Mesothelial cell of epicardium (in vitro differentiated cells): ENCODE results near the gene MYO18A. TPM values are rescaled to one million over a fixed set of nuclear protein-coding genes. Genes with fewer than 3 reads are reported as not detected.
A peak's percentile ranks its signal among the peaks of the same experiment; 100 is the strongest.

Experiments
- DNase-seq, 2 experiments: peaks; one replicate each; pipeline ENCODE4 v3.0.0; 2021; ENCODE audit warnings: low spot score in 2 of 2; ENCODE audit not compliant: unreplicated experiment in 2 of 2
- H3K27ac Mint-ChIP-seq: 2 replicates; pipeline ENCODE4 v1.8.0; 2021; ENCODE audit warnings: mixed read lengths
- H3K27me3 Mint-ChIP-seq: 2 replicates; pipeline ENCODE4 v1.8.0; 2021; ENCODE audit warnings: low read depth, mixed read lengths
- H3K36me3 Mint-ChIP-seq: 2 replicates; pipeline ENCODE4 v1.8.0; 2021; ENCODE audit warnings: mixed read lengths
- H3K4me1 Mint-ChIP-seq: 2 replicates; pipeline ENCODE4 v1.8.0; 2021; ENCODE audit warnings: mixed read lengths
- H3K4me3 Mint-ChIP-seq: 2 replicates; pipeline ENCODE4 v1.8.0; 2021; ENCODE audit warnings: mild to moderate bottlenecking, moderate library complexity, mixed read lengths
- H3K9me3 Mint-ChIP-seq: 2 replicates; pipeline ENCODE4 v1.8.0; 2021; ENCODE audit warnings: mixed read lengths
- total RNA-seq: library from RNA; stranded (reverse); gene quantifications from 3 replicates; pipeline ENCODE4 v1.2.1, GENCODE V29; 2021
- TF ChIP-seq, protein P1 (sequence below): fragments of 200-600 bp; sonication (generic); IDR thresholded peaks from one replicate; pipeline ENCODE4 v1.5.0; 2021; ENCODE audit warnings: antibody characterized with exemption; ENCODE audit not compliant: unreplicated experiment

Gene MYO18A
- total RNA-seq, 1 donor from 2014 or later, result 58.4 TPM

DNA sequence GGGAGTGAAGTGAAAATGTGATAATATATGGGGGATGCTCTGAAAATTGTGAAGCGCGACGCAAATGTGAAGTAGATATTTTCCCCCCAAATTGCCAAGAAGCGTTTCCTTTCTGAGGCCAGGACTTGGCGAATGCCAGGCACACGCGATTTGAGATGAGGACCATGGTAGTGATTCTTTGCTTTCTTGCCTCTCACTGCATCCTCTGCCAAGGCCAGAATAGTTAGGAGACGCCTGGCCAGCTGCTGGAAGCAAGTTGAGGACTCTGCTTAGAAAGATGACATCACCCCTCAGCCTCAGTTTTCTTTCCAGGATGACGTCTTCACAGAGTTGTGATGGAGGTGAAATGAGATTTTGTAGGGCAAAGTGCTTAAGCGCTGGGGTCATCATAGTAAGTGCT is 111.4 kb downstream of the MYO18A start:
- no peak for DNase-seq
- H3K4me1 Mint-ChIP-seq, result no peaks in the 10 kb centered on the region
- no peaks in the 10 kb centered on the region for H3K9me3 Mint-ChIP-seq
- TF ChIP-seq, protein P1, sequence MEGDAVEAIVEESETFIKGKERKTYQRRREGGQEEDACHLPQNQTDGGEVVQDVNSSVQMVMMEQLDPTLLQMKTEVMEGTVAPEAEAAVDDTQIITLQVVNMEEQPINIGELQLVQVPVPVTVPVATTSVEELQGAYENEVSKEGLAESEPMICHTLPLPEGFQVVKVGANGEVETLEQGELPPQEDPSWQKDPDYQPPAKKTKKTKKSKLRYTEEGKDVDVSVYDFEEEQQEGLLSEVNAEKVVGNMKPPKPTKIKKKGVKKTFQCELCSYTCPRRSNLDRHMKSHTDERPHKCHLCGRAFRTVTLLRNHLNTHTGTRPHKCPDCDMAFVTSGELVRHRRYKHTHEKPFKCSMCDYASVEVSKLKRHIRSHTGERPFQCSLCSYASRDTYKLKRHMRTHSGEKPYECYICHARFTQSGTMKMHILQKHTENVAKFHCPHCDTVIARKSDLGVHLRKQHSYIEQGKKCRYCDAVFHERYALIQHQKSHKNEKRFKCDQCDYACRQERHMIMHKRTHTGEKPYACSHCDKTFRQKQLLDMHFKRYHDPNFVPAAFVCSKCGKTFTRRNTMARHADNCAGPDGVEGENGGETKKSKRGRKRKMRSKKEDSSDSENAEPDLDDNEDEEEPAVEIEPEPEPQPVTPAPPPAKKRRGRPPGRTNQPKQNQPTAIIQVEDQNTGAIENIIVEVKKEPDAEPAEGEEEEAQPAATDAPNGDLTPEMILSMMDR, result no peak
- H3K36me3 Mint-ChIP-seq, result no peaks in the 10 kb centered on the region
- H3K27me3 Mint-ChIP-seq, result peaks cover 27% of the 10 kb centered on the region
- H3K27ac Mint-ChIP-seq, result no peak overlapping the region
- no peak overlapping the region for H3K4me3 Mint-ChIP-seq

DNA sequence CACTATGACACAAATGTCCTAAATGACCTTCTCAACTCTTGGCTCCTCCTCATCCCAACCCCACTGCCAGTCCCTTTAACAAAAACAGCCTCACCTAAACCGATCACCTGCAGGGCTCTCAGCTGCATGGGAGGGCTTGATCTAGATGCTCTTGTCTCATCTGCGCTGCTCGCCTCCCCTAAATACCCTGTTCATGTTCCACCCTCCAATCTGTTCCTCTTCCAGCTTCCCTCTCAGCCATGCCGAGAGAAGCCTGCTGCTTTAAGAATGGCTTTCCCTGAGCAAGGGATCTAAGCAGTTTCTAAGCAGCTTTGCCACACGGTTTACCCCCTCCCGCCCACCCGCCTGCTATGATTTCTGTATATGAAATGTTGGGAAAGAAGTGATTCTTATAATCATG is 113.6 kb downstream of the MYO18A start:
- Mint-ChIP-seq H3K27ac (no peak overlapping the region), H3K36me3 (no peaks in the 10 kb centered on the region), H3K4me3 (no peak overlapping the region), H3K27me3 (peaks cover 31% of the 10 kb centered on the region), H3K9me3 (no peaks in the 10 kb centered on the region), H3K4me1 (no peaks in the 10 kb centered on the region)
- DNase-seq, result no peak
- TF ChIP-seq, protein P1, result no peak

DNA sequence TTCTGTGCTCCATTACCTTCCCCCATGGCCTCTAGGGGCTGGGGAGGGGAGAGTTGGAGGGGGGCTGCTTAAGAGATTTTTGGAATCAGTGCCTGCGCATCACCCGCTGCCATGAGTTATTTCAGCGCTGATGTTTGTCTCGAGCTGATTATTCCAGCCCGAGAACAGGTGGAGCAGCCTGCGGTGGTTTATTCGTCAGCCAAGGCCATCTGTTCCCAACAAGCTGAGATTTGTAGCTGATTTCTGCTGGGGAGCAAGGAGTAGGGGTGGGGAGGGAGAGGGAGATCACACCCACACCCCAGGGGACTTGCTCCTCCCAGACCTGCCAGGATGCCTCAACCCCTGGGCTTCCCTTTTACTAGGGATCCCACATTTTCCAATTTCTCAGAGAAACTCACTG is 114.2 kb downstream of the MYO18A start:
- peaks cover 30% of the 10 kb centered on the region for H3K27me3 Mint-ChIP-seq
- H3K4me3 Mint-ChIP-seq, result no peak overlapping the region
- no peak overlapping the region for H3K27ac Mint-ChIP-seq
- TF ChIP-seq, protein P1, result no peak
- no peak for DNase-seq
- no peaks in the 10 kb centered on the region for H3K9me3 Mint-ChIP-seq
- H3K36me3 Mint-ChIP-seq, result no peaks in the 10 kb centered on the region
- H3K4me1 Mint-ChIP-seq, result peaks cover 4% of the 10 kb centered on the region

DNA sequence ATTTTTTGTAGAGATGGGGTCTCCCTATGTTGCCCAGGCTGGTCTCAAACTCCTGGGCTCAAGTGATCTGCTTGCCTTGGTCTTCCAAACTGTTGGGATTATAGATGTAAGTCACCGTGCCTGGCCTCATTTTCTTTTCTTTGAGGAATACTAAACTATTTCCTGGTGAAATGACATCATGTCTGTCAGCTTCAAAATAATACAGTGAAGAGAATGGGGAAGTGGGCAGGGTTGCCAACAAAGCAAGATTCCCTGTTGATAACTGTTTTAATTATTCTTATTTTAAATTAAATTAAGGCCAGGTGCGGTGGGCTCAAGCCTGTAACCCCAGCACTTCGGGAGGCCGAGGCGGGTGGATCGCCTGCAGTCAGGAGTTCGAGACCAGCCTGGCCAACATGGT is 116.2 kb downstream of the MYO18A start:
- TF ChIP-seq, protein P1, result no peak
- Mint-ChIP-seq H3K4me3 (no peak overlapping the region), H3K9me3 (no peaks in the 10 kb centered on the region), H3K36me3 (no peaks in the 10 kb centered on the region), H3K27me3 (peaks cover 30% of the 10 kb centered on the region), H3K4me1 (peaks cover 16% of the 10 kb centered on the region), H3K27ac (no peak overlapping the region)
- no peak for DNase-seq

DNA sequence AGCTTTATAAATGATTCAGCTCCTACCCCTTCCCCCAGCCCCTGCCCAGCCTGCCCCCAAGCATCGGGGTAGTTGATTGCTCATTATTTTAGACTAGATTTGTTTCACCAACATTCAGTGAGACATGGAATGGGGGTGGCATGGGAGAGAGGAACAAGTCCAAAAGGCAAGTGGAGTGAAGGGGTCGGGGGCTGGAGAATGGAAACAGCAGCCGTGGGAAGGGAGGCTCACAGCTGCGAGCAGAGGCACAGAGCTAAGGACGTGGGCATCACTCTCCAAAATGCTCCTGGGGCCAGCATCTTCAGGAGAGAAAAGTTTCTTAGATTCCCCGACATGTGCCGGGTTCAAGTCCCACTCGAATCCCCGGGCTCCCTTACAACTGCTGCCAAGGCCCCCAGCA is 118.0 kb downstream of the MYO18A start:
- TF ChIP-seq, protein P1, result no peak
- H3K27me3 Mint-ChIP-seq, result peaks cover 27% of the 10 kb centered on the region
- peaks cover 16% of the 10 kb centered on the region for H3K4me1 Mint-ChIP-seq
- H3K4me3 Mint-ChIP-seq, result no peak overlapping the region
- H3K27ac Mint-ChIP-seq, result no peak overlapping the region
- H3K36me3 Mint-ChIP-seq, result no peaks in the 10 kb centered on the region
- no peaks in the 10 kb centered on the region for H3K9me3 Mint-ChIP-seq
- DNase-seq, result no peak

DNA sequence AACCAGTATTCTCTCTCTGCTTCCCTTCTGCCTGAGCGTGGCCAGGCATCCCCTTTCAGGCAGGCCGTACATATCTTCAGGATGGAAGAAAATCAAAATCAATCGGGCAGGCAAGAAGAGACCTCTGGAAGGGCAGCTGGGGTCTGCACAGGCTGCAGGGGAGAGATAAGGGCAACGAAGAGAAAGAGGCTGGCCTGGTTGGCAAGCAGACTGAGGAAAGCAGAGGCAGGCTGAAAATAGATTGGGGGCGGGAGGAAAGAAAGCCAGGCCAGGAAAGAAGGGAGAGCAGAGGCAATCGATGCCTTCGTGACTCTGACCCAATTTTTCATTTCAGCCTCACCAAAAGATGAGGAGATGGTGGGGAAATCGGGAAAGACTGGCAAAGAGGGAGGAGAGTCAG is 119.2 kb downstream of the MYO18A start:
- H3K27me3 Mint-ChIP-seq, result peaks cover 28% of the 10 kb centered on the region
- peak overlapping the region; percentile 68 for H3K27ac Mint-ChIP-seq
- no peaks in the 10 kb centered on the region for H3K9me3 Mint-ChIP-seq
- no peak for DNase-seq
- H3K4me1 Mint-ChIP-seq, result peaks cover 16% of the 10 kb centered on the region
- no peaks in the 10 kb centered on the region for H3K36me3 Mint-ChIP-seq
- TF ChIP-seq, protein P1, result no peak
- H3K4me3 Mint-ChIP-seq, result no peak overlapping the region
